Retinal pigment epithelial cell (primary cell): ENCODE results near the gene ANKS1B.

Source experiments
- DNase-seq: peaks from one replicate; pipeline ENCODE4 v3.0.0-alpha.2; 2010; ENCODE audit warnings: low read depth
- H3K4me3 ChIP-seq: 2 replicates; pipeline ENCODE4 v1.5.1; 2011; ENCODE audit warnings: mild to moderate bottlenecking, low read length, control low read depth, moderate library complexity
- TF ChIP-seq, protein P1 (sequence below): conservative IDR thresholded peaks from 2 replicates; pipeline ENCODE4 v1.5.1; 2011; ENCODE audit warnings: low read depth, low read length, control low read depth, inconsistent platforms

ANKS1B gene

GRCh38 chr12:99374023-99374422, 610.7 kb downstream of the ANKS1B start:
- H3K4me3 ChIP-seq = no peak overlapping the region
- DNase-seq = peak; percentile 35
- TF ChIP-seq, protein P1, sequence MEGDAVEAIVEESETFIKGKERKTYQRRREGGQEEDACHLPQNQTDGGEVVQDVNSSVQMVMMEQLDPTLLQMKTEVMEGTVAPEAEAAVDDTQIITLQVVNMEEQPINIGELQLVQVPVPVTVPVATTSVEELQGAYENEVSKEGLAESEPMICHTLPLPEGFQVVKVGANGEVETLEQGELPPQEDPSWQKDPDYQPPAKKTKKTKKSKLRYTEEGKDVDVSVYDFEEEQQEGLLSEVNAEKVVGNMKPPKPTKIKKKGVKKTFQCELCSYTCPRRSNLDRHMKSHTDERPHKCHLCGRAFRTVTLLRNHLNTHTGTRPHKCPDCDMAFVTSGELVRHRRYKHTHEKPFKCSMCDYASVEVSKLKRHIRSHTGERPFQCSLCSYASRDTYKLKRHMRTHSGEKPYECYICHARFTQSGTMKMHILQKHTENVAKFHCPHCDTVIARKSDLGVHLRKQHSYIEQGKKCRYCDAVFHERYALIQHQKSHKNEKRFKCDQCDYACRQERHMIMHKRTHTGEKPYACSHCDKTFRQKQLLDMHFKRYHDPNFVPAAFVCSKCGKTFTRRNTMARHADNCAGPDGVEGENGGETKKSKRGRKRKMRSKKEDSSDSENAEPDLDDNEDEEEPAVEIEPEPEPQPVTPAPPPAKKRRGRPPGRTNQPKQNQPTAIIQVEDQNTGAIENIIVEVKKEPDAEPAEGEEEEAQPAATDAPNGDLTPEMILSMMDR = no peak

GRCh38 chr12:99372257-99372920, 612.3 kb downstream of the ANKS1B start:
- no peak overlapping the region for H3K4me3 ChIP-seq
- DNase-seq = no peak
- TF ChIP-seq, protein P1 = no peak

DNA sequence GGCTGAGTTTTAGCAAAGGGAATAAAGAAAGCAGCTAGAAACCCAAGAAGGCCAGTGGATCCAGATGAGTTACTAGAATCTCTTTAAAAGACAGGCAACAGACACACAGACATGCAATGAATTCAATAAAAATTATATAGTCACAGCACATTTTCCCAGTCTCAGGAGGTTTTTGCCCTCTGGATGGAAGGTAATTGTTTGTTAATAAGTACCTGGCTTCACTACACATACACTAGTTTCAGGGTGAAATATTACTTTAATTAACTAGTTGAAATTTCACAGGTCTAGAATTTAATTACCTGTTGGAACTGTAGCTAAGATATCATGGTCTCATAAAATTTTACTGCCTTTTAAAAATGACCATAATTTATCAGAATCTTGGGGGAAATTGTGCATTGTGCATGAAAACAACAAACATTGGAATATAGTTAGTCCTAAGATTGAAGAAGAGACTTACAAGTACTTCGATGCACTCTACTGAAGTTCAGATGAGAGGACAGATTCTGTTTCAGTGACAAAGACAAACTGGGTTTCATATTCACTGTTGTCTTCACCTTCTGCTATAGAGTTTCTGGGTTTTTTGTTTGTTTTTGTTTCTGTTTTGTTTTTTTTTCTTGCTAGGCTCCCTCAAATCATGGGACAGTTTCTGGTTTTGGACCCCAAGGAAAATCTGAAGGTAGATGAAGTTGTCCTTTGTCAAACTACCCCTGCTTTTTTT, 614.2 kb downstream of the ANKS1B start:
- no peak overlapping the region for H3K4me3 ChIP-seq
- DNase-seq = no peak
- TF ChIP-seq, protein P1 = no peak

GRCh38 chr12:99367181-99367580, 617.6 kb downstream of the ANKS1B start:
- TF ChIP-seq, protein P1 = no peak
- no peak overlapping the region for H3K4me3 ChIP-seq
- no peak for DNase-seq

- TF ChIP-seq, protein P1 = no peak
- no peak for DNase-seq
- no peak overlapping the region for H3K4me3 ChIP-seq
Measured at GRCh38 chr12:99352269-99352668, 632.5 kb downstream of the ANKS1B start.

GRCh38 chr12:99343960-99344359, 640.8 kb downstream of the ANKS1B start:
- peak; percentile 82 for DNase-seq
- H3K4me3 ChIP-seq = no peak overlapping the region
- TF ChIP-seq, protein P1 = no peak

- DNase-seq = no peak
- no peak overlapping the region for H3K4me3 ChIP-seq
- TF ChIP-seq, protein P1 = no peak
Measured at GRCh38 chr12:99339663-99340062, 645.1 kb downstream of the ANKS1B start.
